ENCODE data around the gene CEACAM19.

CEACAM19 gene

DNA sequence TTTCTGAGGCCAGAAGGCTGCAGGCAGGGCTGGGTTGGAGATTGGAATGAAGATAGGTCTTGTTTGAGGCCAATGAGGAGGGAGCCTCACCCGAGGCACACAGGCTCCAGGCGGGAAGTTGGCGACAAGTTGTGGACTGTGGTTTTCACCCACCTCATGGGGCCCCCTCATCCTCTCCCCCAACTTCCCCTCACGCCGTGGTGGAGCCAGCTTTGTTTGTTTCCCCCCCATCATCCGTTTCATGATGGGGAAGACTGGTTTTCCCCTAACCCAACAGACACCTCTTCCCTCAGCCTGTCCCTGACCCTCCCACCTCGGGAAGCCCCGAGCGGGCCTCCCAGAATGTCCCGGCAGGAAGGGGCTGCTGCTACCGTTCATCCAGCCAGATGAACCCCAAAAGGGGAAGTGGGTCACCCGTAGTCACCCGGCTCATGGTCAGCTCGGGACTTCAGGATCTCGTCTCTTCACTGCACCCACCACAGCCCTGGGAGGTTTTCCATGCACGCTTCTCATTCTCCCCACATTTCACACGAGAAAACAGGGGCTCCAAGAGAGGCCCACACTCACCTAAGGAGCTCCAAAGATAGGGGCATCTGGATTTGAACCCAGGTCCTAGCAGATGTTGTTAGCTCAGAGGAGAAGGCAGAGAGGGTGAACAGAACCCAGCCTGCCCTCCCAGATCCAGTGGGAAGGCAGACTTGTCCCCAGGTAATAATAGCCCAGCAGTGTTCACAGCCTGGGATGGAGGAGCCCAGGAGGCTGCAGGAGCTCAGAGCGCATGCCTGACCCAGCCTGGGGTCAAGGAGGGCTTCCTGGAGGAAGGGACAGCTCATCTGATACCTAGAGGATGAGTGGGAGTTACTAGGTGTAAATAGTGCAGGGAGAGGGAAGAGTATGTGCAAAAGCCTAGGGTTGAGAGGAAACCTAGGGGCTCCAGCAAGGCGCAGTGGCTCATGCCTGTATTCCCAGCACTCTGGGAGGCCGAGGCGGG, 51.1 kb downstream of the CEACAM19 start:
- no peak for DNase-seq (ENCODE audit: low read depth in 2 of 2)

DNA sequence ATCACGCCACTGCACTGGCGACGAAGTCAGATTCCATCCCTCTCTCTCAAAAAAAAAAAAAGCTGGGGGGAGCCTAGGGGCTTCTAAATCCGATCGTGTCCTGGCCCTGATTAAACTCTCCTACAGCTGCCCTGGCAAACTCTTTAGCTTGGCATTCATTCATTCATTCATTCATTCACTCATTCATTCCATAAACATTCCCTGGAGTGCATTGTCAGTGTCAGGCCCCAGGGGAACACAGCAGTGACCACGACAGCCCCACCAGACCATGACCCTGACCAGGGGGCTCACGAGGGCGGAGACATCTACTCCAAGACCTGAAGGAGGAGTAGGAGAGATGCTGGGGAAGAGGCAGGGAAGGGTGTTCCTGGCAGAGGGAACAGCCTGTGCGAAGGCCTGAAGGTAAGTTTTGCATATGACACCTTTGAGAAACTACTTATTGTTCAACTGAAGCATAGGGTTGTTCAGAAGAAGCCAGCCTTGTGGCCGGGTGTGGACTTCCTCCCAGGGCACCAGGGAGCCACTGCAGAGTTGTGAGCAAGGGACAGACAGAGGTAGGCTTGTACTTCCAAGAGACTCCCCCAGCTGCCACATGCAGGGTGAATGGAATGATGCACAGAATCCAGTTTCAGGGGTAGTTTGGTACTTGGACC, 52.1 kb downstream of the CEACAM19 start:
- no peak for DNase-seq (ENCODE audit: low read depth in 2 of 2)

- peak; percentile 64 to 73 for DNase-seq (ENCODE audit: low read depth in 2 of 2)
Observed at GRCh38 chr19:44723952-44724319, 52.7 kb downstream of the CEACAM19 start.

DNA sequence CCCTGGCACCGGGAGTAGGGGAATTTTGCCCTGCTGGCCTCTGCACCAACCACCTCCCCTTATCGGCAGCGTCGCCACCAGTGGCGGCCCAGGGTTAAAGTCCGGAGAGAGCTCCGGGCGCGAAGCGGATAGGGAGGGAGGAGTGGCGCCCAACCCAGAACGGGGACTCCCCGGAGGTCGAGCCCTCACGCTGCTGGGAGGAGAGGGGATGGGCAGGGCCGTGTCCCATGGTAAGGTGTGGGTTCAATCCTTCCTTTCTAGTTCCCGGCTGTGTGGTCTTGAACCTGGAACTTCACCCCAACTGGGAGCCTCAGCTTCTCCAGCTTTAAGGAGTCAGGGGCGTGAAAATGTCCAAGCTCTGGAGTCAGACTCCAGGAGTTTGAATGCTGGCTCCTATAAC, 54.0 kb downstream of the CEACAM19 start:
- DNase-seq (ENCODE audit: low read depth in 2 of 2) = no peak

DNA sequence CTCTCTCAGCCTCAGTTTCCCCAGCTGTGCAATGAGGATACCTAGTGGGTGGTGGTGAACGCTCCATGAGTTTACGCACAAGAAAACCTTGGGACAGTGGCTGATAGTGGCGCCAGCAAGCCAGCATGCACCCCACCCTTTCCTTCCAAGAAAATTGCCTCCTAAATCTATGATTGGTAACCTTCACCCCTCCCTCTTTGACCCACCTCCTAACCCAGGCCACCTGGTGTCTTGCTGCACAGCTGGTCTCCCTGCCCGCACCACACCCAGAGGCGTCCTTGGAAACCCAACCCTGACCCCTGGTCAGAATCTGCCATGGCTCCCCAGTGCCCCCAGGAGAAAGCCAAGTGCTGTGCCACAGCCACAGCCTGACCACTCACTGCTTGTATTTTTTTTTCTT, 54.4 kb downstream of the CEACAM19 start:
- no peak for DNase-seq (ENCODE audit: low read depth in 2 of 2)

GRCh38 chr19:44726465-44726864, 55.2 kb downstream of the CEACAM19 start:
- no peak for DNase-seq (ENCODE audit: low read depth in 2 of 2)

DNA sequence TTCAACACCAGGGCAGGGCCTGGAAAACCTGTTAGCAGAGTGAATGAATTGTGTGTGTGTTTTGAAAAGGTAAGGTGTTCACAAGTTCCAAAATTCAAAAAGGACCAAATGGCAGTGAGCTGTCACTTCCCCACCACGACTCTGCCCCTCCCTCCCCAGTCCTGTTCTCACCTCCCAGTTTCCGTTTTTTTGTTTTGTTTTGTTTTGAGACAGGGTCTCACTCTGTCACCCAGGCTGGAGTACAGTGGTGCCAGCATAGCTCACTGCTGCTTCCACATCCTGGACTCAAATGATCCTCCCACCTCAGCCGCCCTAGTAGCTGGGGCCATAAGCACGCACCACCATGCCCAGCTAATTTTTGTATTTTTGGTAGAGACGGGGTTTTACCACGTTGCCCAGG, 56.9 kb downstream of the CEACAM19 start:
- DNase-seq (ENCODE audit: low read depth in 2 of 2) = no peak

DNA sequence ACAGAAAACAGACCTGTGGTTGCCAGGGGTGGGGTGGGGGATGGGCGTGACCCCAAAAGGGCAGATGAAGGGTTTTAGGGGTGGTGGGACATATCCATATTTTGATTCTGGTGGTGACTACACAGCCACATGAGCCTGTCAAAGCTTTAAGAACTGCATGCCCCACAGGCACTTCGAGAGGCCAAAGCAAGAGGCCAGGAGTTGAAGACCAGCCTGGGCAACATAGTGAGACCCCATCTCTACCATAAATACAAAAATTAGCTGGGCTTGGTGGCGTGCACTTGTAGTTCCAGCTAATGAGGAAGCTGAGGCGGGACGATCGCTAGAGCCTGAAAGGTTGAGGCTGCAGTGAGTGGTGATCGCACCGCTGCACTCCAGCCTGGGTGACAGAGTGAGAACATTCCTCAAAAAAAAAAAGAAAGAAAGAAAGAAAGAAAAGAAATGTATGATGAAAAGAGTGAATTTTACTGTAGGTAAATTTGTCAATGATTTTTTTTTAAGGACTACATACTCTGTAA, 58.3 kb downstream of the CEACAM19 start:
- DNase-seq (ENCODE audit: low read depth in 2 of 2) = no peak

DNA sequence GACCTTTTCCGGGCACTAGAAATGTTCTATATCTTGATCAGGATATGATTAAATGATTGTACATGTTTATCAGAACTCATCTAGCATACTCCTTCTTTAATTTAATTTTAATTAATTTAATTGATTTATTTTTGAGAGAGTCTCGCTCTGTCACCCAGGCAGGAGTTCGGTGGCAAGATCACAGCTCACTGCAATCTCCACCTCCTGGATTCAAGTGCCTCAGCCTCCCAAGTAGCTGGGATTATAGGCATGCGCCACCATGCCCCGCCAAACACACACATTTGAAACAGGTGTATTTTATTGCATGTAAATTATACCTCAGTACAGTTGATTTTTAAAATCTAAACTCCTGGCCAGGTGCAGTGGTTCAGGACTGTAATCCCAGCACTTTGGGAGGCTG, 59.8 kb downstream of the CEACAM19 start:
- no peak for DNase-seq (ENCODE audit: low read depth in 2 of 2)

GRCh38 chr19:44731622-44732021, 60.3 kb downstream of the CEACAM19 start:
- DNase-seq (ENCODE audit: low read depth in 2 of 2) = no peak

GRCh38 chr19:44732235-44733014, 61.1 kb downstream of the CEACAM19 start:
- DNase-seq (ENCODE audit: low read depth in 2 of 2) = no peak

Data from stimulated activated CD4-positive, alpha-beta T cell treated with anti-CD3 and anti-CD28 coated beads, Interleukin-12 subunit alpha, Interleukin-12 subunit beta, amount 100 ng/mL, for 24 hours (primary cell).